ENCODE data around the gene PARD3. TPM values are rescaled to one million over a fixed set of nuclear protein-coding genes. Genes with fewer than 3 reads are reported as not detected.

The PARD3 gene
- total RNA-seq, 1 experiment from 2014 or later = 46.3 TPM

GRCh38 chr10:34389801-34390200 lies 425.3 kb downstream of the PARD3 start:
- Histone ChIP-seq H3K4me1 (ENCODE audit: control insufficient read depth in 1 of 2, insufficient read depth in 2 of 2, low read length in 2 of 2) (no peaks in the 10 kb centered on the region), H4K20me1 (ENCODE audit: insufficient read depth) (no peaks in the 10 kb centered on the region), H3K9me3 (ENCODE audit: control insufficient read depth in 1 of 2, insufficient read depth in 1 of 2, low read depth in 1 of 2, low read length in 2 of 2) (no peaks in the 10 kb centered on the region), H3K36me3 (ENCODE audit: control insufficient read depth in 1 of 2, insufficient read depth in 2 of 2, low read length in 2 of 2) (no peaks in the 10 kb centered on the region), H3K4me3 (replicated peaks in 1 of 2; ENCODE audit: low read depth in 1 of 2, low read length in 2 of 2) (no peak overlapping the region), H3K4me2 (ENCODE audit: low read length) (no peak overlapping the region), H3K27me3 (ENCODE audit: insufficient read depth, low read length) (no peaks in the 10 kb centered on the region), H3K9me2 (ENCODE audit: insufficient read depth) (no peaks in the 10 kb centered on the region), H3K27ac (ENCODE audit: low read depth, low read length) (no peak overlapping the region), H3K79me2 (ENCODE audit: insufficient read depth, low read length) (no peaks in the 10 kb centered on the region), H3K9ac (ENCODE audit: low read length) (no peak overlapping the region), H2AFZ (ENCODE audit: low read depth, low read length, poor library complexity, severe bottlenecking) (no peak overlapping the region)
- BruUV-seq (replicated peaks) = no TSS peak
- RAD21 ChIA-PET (ENCODE audit: low non-redundant PET in 1 of 2, low total read pairs in 2 of 2, uncharacterized antibody in 2 of 2, unreplicated experiment in 2 of 2) = no interaction called here
- TF ChIP-seq MAX (IDR thresholded peaks at IDR 0.05) (no peak), ATF3 (IDR thresholded peaks at IDR 0.05) (no peak), ELF1 (IDR thresholded peaks at IDR 0.05; ENCODE audit: borderline replicate concordance, low read depth) (no peak), POLR2A (IDR thresholded peaks at IDR 0.05; ENCODE audit: borderline replicate concordance, extremely low read depth, insufficient read depth, insufficient read length) (no peak), TCF7L2 (IDR thresholded peaks at IDR 0.05; ENCODE audit: borderline replicate concordance, extremely low read depth, insufficient read depth, insufficient read length) (no peak), FOSL1 (IDR thresholded peaks at IDR 0.05; ENCODE audit: low read depth) (no peak), SP1 (IDR thresholded peaks at IDR 0.05; ENCODE audit: low read depth) (no peak), EZH2phosphoT487 (IDR thresholded peaks at IDR 0.05; ENCODE audit: borderline replicate concordance) (no peak), CEBPB (IDR thresholded peaks at IDR 0.05; ENCODE audit: low read depth) (no peak), REST (IDR thresholded peaks at IDR 0.05; ENCODE audit: low read depth) (no peak), ZNF274 (IDR thresholded peaks at IDR 0.05; ENCODE audit: low read depth, low read length) (no peak), RAD21 (IDR thresholded peaks at IDR 0.05; ENCODE audit: low read depth) (no peak), ZFX (IDR thresholded peaks at IDR 0.05) (no peak)
- no peak for ATAC-seq
- POLR2A ChIA-PET = no interaction called here
- no peak for DNase-seq (ENCODE audit: low read depth, low spot score)
- intact Hi-C loops (cut with micrococcal nuclease) = no loop called here
- CTCF ChIA-PET = no interaction called here

All from HCT116 (cell line).